ENCODE data around the gene CEACAM18.
A peak's percentile ranks its signal among the peaks of the same experiment; 100 is the strongest.

Gene CEACAM18

DNA sequence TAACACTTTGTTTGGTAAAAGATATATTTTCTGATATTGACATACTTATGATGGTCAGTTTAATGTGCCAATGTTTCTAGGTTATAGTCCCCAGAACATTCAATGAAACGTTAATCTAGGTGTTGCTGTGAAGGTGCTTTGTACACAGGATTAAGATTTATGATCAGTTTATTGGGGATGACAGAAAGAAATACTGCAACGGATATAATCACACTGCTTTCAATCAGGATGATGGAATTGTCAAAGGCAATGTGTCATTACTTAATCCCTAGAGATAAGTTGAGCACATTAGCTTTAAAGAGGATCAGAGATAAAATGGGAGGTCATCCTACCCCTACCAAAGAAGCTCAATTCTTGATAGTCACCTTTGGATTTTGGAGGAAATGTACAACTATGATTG is 35.6 kb downstream of the CEACAM18 start:
- in situ Hi-C loops (cut with HindIII; ENCODE audit: low pct_ligation_motif_present, low pct_unique_long_range_greater_than_20kb, low sequenced_read_pairs) = no loop called here

DNA sequence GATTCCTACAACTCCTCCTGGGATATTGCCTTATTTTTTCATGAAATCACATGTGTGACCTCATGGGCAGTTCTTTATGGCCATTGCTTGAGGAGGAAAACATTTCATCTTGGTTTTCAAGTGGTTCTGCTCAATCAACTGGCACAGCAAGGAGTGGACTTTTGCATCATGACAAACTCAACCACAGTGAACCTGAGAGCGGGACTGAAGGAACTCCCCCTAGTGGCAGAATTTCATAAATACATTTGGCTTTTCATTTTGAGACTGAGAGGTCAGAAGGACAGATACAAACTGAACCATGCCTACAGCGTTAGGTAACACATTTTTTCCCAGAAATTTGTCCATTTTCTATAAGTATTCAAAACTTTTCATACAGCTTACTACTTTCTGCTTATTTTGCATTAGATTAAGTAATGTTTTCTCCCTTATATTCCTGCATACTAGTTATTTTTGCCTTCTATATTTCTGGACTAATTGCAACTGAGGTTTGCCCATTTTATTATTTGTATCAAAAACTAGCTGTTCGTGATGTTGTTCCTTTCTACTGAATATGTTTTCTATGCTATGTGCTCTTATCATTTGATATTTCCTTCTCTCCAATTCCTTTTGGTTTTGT is 36.6 kb downstream of the CEACAM18 start:
- peak; percentile 53 for DNase-seq
- in situ Hi-C loops (cut with HindIII; ENCODE audit: low pct_ligation_motif_present, low pct_unique_long_range_greater_than_20kb, low sequenced_read_pairs) = no loop called here

More for the DNA sequence above, 35.6 kb downstream of the CEACAM18 start:
- DNase-seq = no peak

DNA sequence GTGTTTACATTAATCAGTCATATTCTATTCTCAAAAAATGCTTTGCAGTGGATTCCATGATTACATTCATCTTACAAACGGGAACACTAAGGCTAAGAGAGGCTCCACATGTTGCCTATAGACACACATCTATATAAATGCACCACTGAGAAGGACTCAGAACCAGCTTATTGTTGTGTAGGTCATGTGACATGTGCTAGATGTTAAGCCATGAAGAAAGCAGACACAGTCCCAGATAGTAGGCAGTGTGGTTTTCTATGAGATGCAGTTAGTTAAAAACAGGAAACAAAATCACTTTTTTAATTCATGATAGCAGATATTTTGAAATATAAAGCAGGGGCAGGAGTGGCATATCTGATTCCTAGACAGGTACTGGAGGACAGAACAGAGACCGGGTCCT is 42.4 kb downstream of the CEACAM18 start:
- no peak for DNase-seq
- in situ Hi-C loops (cut with HindIII; ENCODE audit: low pct_ligation_motif_present, low pct_unique_long_range_greater_than_20kb, low sequenced_read_pairs) = no loop called here

DNA sequence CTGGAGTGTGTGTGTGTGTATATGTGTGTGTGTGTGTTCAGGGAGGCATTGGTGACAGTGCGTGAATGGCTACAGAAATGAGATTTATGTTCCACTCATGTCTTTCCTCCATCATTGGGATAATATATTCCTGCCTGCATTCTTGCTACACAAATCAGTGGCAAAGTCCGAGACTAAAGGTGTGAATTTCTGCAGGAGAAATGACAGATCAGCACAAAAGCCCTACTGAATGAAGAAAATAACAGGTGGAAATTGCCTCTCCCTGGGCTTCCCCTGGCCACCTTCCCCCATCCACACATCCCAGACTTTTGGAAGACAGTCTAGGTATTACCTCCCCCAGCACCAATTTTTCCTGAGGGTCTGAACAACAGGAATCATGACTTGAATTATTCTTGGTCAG is 43.0 kb downstream of the CEACAM18 start:
- DNase-seq = no peak
- in situ Hi-C loops (cut with HindIII; ENCODE audit: low pct_ligation_motif_present, low pct_unique_long_range_greater_than_20kb, low sequenced_read_pairs) = no loop called here

DNA sequence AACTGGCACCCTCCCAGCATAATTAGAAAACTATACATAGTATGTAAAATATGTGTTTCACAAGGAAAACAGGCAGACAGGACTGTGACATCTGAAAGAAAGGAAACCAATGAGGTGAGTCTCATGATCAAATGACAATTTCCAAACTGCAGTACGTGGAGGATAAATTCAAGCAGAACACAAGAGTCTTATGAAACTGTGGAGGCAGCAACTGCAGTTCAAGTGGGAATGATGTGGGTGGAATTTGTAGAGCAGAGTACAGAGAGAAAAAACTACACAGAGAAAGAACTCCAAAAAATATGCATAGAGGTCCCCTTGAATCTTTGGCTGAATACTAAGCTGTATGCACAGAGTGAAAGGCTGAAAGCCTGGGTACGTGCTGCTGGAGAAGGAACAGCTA is 43.4 kb downstream of the CEACAM18 start:
- DNase-seq = no peak
- in situ Hi-C loops (cut with HindIII; ENCODE audit: low pct_ligation_motif_present, low pct_unique_long_range_greater_than_20kb, low sequenced_read_pairs) = no loop called here

DNA sequence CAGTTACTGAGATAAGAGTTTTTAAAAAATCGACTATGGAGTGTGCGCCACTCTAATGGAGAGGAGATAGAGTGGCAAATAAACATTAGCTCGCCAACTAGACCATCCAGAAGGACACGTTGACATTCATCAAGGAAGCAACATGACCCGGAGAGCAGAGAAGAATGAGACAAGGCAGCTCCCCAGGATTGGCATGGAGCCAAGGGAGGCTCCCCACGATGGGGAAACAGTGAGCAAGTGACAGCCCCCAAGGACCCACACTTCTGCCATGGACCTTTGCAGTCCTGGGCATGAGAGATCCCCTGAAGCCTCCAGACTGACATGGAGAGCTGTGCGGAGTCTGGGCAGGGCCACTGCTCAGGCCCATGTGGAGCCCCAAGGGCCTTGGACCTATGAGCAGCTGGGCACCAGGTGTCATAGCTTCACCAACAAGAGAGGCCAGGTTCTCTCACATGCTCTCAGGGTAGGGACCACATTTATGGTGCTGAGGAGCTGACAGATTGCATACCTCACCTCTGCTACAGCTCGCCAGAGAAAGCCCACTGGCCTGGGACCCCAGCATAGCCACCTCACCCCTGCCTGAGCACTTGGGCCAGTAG is 46.4 kb downstream of the CEACAM18 start:
- DNase-seq = no peak
- in situ Hi-C loops (cut with HindIII; ENCODE audit: low pct_ligation_motif_present, low pct_unique_long_range_greater_than_20kb, low sequenced_read_pairs) = no loop called here

DNA sequence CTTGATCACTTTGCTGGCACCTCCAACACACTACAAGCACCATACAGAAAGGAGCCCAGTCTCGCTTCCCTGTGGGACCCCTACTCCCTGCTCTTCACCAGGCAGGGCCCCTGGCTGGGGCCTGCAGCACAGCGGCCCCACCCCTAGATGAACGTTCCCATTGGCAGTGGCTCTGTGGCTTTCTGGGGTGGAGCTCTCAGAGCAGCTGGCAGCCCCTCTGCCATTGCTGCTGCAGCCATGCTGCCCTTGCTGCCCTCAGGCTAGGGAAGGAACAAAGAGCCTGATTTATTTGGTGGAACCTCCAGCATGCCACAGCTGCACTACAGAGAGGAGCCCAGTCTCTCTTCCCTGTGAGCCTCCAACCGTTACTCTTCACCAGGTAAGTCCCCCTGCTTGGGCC is 47.3 kb downstream of the CEACAM18 start:
- in situ Hi-C loops (cut with HindIII; ENCODE audit: low pct_ligation_motif_present, low pct_unique_long_range_greater_than_20kb, low sequenced_read_pairs) = no loop called here

DNA sequence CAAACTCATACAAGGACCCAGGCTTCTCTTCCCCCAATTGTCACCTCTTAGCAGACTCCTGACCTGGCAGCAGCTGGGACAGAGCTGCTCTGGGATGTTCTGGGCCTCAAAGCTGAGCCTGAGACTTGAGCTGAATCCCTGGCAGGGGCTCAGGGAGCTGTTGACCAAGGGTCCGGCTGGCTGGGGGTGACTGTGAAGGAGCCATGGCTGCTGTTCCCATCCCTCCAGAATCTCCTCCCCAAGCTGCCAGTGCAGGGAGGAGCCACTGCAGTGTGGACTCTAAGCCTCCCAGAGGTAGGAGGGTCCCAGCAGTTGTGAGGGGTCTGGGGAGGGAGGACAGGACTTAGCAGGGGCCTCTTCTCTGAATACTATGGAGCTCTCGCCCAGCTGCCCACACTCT is 51.0 kb downstream of the CEACAM18 start:
- in situ Hi-C loops (cut with HindIII; ENCODE audit: low pct_ligation_motif_present, low pct_unique_long_range_greater_than_20kb, low sequenced_read_pairs) = no loop called here

More for the DNA sequence above, 47.3 kb downstream of the CEACAM18 start:
- DNase-seq = no peak

DNA sequence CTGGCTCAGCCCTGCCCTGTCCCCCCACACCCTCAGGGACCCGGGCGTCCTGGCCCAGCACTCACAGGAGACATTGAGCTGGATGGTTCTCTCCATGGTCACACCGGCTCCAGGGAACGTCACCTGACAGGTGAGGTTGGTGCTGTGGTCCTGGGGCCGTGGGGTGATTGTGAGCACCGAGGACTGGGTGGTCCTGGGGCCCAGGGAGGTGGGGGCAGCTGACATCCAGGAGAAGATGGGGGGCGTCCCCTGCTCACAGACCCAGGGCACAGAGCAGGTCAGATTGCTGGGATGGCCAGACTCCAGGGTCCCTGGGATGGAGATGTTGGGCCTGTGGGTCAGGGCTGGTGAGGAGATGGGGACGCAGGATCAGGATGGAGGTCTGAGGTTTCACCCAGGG is 52.3 kb downstream of the CEACAM18 start:
- DNase-seq = no peak
- in situ Hi-C loops (cut with HindIII; ENCODE audit: low pct_ligation_motif_present, low pct_unique_long_range_greater_than_20kb, low sequenced_read_pairs) = no loop called here

More for the DNA sequence above, 51.0 kb downstream of the CEACAM18 start:
- DNase-seq = no peak

DNA sequence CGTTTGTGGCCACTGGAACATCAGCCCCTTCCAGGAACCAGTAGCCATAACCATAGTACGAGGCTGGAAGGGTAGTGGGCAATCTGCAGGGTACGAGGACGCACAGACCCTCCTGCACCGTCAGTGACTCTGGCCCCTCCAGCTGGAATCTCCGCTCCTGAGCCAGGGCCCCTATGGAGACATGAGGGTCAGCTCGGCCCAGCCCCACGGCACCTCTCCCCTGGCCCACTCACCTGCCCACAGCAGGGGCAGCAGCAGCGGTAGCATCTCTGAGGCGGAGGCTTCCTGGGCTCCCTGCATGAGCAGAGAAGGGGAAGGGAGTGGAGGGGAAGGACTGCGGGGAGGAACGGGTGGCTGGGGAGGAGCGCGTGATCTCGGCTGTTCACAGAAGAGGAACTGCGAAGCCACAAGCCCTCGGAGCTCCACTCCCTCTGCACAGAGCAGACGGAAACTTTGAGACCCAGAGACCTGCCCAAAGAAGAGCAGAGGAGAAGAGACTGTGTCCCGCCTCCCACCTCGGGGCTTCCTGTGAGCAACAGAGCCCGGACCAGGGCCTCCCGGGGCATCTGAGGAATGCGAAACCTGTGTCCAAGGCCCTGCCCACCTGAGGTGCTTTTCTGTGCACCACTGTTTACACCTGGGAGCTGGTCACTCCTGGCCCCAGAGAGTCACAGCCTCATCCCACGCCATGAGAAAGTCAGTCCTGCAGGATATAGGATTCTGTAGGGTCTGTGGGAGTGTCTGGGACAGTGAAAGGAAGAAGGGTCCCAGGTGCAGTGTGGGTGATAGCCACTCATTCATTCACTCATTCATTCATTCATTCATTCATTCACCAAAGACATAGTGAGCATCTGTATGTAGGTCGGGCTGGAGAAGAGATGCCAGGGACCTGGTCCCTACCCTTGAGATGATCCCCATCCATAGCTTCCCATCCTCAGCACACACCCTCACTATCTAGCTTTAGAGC is 53.3 kb downstream of the CEACAM18 start, which contains the start of gene SIGLEC6:
TSS of gene SIGLEC6 (minus strand) at position 322 of the 967 bp plus-strand sequence. CDS start at position 300, 22 bp downstream.
- in situ Hi-C loops (cut with HindIII; ENCODE audit: low pct_ligation_motif_present, low pct_unique_long_range_greater_than_20kb, low sequenced_read_pairs) = no loop called here
- no peak for DNase-seq

DNA sequence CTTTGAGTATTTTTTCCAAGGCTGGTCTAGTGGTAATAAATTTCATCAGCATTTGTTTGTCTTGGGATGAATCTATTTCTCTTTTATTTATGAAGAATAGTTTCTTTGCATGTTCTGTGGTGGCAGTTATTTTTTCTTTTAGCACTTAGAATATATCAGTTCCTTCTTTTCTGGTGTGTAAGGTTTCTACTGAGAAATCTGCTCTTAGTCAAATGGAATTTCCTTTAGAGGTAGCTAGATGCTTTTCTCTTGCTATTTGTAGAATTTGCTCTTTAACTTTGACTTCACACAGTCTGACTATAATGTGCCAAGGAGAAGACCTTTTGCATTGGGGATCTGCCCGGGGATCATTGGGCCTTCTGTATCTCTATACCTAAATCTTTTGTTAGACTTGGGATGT is 57.2 kb downstream of the CEACAM18 start:
- in situ Hi-C loops (cut with HindIII; ENCODE audit: low pct_ligation_motif_present, low pct_unique_long_range_greater_than_20kb, low sequenced_read_pairs) = no loop called here
- no peak for DNase-seq

DNA sequence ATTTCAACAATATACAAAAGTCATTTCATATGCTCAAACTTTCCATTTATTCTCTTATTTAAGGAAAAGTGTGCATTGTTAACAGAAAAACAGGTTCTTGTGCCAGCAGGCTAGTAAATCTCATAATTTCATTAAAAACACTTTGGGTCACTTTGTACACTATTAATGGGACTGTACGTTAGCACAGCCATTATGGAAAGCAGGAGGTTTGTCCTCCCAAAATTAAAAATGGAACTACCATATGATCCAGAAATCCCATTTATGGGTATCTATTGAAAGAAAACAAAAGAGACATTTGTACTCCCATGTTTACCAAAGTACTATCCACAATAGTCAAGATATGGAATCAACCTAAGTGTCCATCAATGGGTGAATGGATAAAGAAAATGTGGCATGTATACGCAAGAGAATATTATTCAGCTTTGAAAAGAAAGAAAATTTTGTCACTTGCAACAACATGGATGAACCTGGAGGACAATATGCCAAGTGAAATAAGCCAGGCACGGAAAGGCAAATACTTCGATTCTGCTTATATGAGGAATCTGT is 61.6 kb downstream of the CEACAM18 start:
- in situ Hi-C loops (cut with HindIII; ENCODE audit: low pct_ligation_motif_present, low pct_unique_long_range_greater_than_20kb, low sequenced_read_pairs) = no loop called here

More for the DNA sequence above, 61.6 kb downstream of the CEACAM18 start:
- DNase-seq = no peak
